ENCODE data around the gene ATG4A. TPM values are rescaled to one million over a fixed set of nuclear protein-coding genes. Genes with fewer than 3 reads are reported as not detected.

Gene ATG4A
- 9.8 and 11.2 TPM in 2 replicates for total RNA-seq (2012; rRNA removed)

- Histone ChIP-seq H3K27me3 (ENCODE audit: control insufficient read depth, insufficient read depth, low read length) (peaks cover 4% of the 10 kb centered on the region), H3K9me3 (replicated peaks; ENCODE audit: low read length) (no peaks in the 10 kb centered on the region), H3K4me3 (ENCODE audit: low read length) (peak within 1 kb of the TSS; percentile 84), H3K36me3 (ENCODE audit: insufficient read depth, low read length) (no peaks in the 10 kb centered on the region), H3K9ac (ENCODE audit: low read depth, low read length) (peak within 1 kb of the TSS; percentile 94), H3K4me2 (ENCODE audit: low read length) (peak within 1 kb of the TSS; percentile 83), H3K4me1 (ENCODE audit: control insufficient read depth, insufficient read depth, low read length) (no peaks in the 10 kb centered on the region)
These were observed at the start of gene ATG4A, which contains the start of gene PSMD10 for GRCh38 chrX:108091264-108091877. Gene ATG4A, plus strand, starts transcription at chrX:108091778. Its CDS starts 49 bp downstream, at chrX:108091827. Gene PSMD10, minus strand, starts transcription at chrX:108091542. Its CDS starts 22 bp downstream, at chrX:108091520.

GRCh38 chrX:108044554-108045256 lies 46.9 kb upstream of the ATG4A start, which contains the start of gene VSIG1:
Gene VSIG1, plus strand, starts transcription at chrX:108045065. Its CDS starts 66 bp downstream, at chrX:108045131.
- H3K9me3 ChIP-seq (replicated peaks; ENCODE audit: low read length), result no peaks in the 10 kb centered on the region
- H3K36me3 ChIP-seq (ENCODE audit: insufficient read depth, low read length), result no peaks in the 10 kb centered on the region
- no peaks in the 10 kb centered on the region for H3K4me1 ChIP-seq (ENCODE audit: control insufficient read depth, insufficient read depth, low read length)
- no peak within 1 kb of the TSS for H3K9ac ChIP-seq (ENCODE audit: low read depth, low read length)
- H3K27me3 ChIP-seq (ENCODE audit: control insufficient read depth, insufficient read depth, low read length), result peaks cover 34% of the 10 kb centered on the region
- no peak within 1 kb of the TSS for H3K4me2 ChIP-seq (ENCODE audit: low read length)
- no peak within 1 kb of the TSS for H3K4me3 ChIP-seq (ENCODE audit: low read length)

DNA sequence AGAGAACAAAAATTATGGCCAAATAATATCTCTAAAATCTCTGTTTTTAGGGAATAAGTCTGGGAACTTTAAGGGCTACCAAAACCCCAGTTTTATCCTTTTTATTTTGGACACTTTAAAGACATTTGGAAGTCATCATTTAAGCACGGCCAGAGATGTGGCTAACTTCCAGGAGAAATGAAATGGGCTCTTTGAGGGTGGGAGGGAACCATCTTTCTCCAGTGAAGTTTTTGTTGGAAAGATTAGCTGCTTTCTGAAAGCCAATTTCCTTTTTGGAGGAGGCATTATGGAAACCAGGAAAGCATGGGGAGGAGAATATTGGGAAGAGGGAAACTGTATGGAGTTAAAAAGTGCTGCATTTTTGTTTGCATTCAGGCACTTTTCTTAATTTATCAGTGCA lies 41.9 kb upstream of the ATG4A start:
- Histone ChIP-seq H3K9me3 (replicated peaks; ENCODE audit: low read length) (no peaks in the 10 kb centered on the region), H3K27me3 (ENCODE audit: control insufficient read depth, insufficient read depth, low read length) (peaks cover 28% of the 10 kb centered on the region), H3K4me2 (ENCODE audit: low read length) (no peak overlapping the region), H3K36me3 (ENCODE audit: insufficient read depth, low read length) (no peaks in the 10 kb centered on the region), H3K4me1 (ENCODE audit: control insufficient read depth, insufficient read depth, low read length) (no peaks in the 10 kb centered on the region), H3K4me3 (ENCODE audit: low read length) (no peak overlapping the region), H3K9ac (ENCODE audit: low read depth, low read length) (no peak overlapping the region)

GRCh38 chrX:108053218-108053617 lies 38.4 kb upstream of the ATG4A start:
- H3K9me3 ChIP-seq (replicated peaks; ENCODE audit: low read length), result no peaks in the 10 kb centered on the region

GRCh38 chrX:108055546-108055945 lies 36.0 kb upstream of the ATG4A start:
- Histone ChIP-seq H3K27me3 (ENCODE audit: control insufficient read depth, insufficient read depth, low read length) (peaks cover 28% of the 10 kb centered on the region), H3K4me3 (ENCODE audit: low read length) (no peak overlapping the region), H3K36me3 (ENCODE audit: insufficient read depth, low read length) (no peaks in the 10 kb centered on the region), H3K9me3 (replicated peaks; ENCODE audit: low read length) (no peaks in the 10 kb centered on the region), H3K4me1 (ENCODE audit: control insufficient read depth, insufficient read depth, low read length) (no peaks in the 10 kb centered on the region), H3K9ac (ENCODE audit: low read depth, low read length) (no peak overlapping the region), H3K4me2 (ENCODE audit: low read length) (no peak overlapping the region)

More at GRCh38 chrX:108053218-108053617, 38.4 kb upstream of the ATG4A start:
- no peak overlapping the region for H3K9ac ChIP-seq (ENCODE audit: low read depth, low read length)
- peaks cover 37% of the 10 kb centered on the region for H3K27me3 ChIP-seq (ENCODE audit: control insufficient read depth, insufficient read depth, low read length)
- no peaks in the 10 kb centered on the region for H3K4me1 ChIP-seq (ENCODE audit: control insufficient read depth, insufficient read depth, low read length)
- H3K4me3 ChIP-seq (ENCODE audit: low read length), result no peak overlapping the region
- no peaks in the 10 kb centered on the region for H3K36me3 ChIP-seq (ENCODE audit: insufficient read depth, low read length)
- H3K4me2 ChIP-seq (ENCODE audit: low read length), result no peak overlapping the region

DNA sequence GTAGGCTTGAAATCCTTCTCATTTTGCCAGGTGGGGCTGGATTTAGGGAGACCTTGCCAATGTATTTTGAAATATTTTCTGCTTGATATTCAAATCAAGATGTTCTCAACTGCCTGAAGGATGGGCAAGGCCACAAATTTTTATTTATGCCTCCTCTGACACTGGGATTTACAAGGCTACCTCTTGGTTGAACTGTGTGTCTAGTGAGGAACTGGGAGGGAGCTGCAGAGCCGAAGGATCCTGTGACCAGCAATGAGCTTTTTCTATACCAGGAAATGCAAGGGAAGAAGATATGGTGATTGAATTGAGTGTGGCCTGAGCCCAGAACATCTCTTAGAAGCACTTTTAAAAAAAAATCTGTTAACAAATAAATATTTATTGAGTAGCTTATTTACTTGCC lies 31.8 kb upstream of the ATG4A start:
- no peaks in the 10 kb centered on the region for H3K4me1 ChIP-seq (ENCODE audit: control insufficient read depth, insufficient read depth, low read length)
- H3K4me2 ChIP-seq (ENCODE audit: low read length), result no peak overlapping the region
- H3K4me3 ChIP-seq (ENCODE audit: low read length), result no peak overlapping the region
- peaks cover 50% of the 10 kb centered on the region for H3K27me3 ChIP-seq (ENCODE audit: control insufficient read depth, insufficient read depth, low read length)
- H3K9me3 ChIP-seq (replicated peaks; ENCODE audit: low read length), result no peaks in the 10 kb centered on the region
- H3K36me3 ChIP-seq (ENCODE audit: insufficient read depth, low read length), result no peaks in the 10 kb centered on the region
- no peak overlapping the region for H3K9ac ChIP-seq (ENCODE audit: low read depth, low read length)

- no peak overlapping the region for H3K9ac ChIP-seq (ENCODE audit: low read depth, low read length)
- no peak overlapping the region for H3K4me2 ChIP-seq (ENCODE audit: low read length)
- no peaks in the 10 kb centered on the region for H3K4me1 ChIP-seq (ENCODE audit: control insufficient read depth, insufficient read depth, low read length)
- H3K9me3 ChIP-seq (replicated peaks; ENCODE audit: low read length), result no peaks in the 10 kb centered on the region
- no peak overlapping the region for H3K4me3 ChIP-seq (ENCODE audit: low read length)
- H3K27me3 ChIP-seq (ENCODE audit: control insufficient read depth, insufficient read depth, low read length), result peaks cover 60% of the 10 kb centered on the region
- no peaks in the 10 kb centered on the region for H3K36me3 ChIP-seq (ENCODE audit: insufficient read depth, low read length)
These were observed 27.6 kb upstream of the ATG4A start for GRCh38 chrX:108064001-108064400.

GRCh38 chrX:108064613-108065012 lies 27.0 kb upstream of the ATG4A start:
- Histone ChIP-seq H3K4me2 (ENCODE audit: low read length) (no peak overlapping the region), H3K27me3 (ENCODE audit: control insufficient read depth, insufficient read depth, low read length) (peaks cover 60% of the 10 kb centered on the region), H3K9me3 (replicated peaks; ENCODE audit: low read length) (no peaks in the 10 kb centered on the region)

GRCh38 chrX:108068121-108068520 lies 23.5 kb upstream of the ATG4A start:
- Histone ChIP-seq H3K36me3 (ENCODE audit: insufficient read depth, low read length) (no peaks in the 10 kb centered on the region), H3K27me3 (ENCODE audit: control insufficient read depth, insufficient read depth, low read length) (peaks cover 39% of the 10 kb centered on the region), H3K9me3 (replicated peaks; ENCODE audit: low read length) (no peaks in the 10 kb centered on the region), H3K4me2 (ENCODE audit: low read length) (no peak overlapping the region), H3K9ac (ENCODE audit: low read depth, low read length) (no peak overlapping the region), H3K4me3 (ENCODE audit: low read length) (no peak overlapping the region), H3K4me1 (ENCODE audit: control insufficient read depth, insufficient read depth, low read length) (peaks cover 16% of the 10 kb centered on the region)

More at GRCh38 chrX:108064613-108065012, 27.0 kb upstream of the ATG4A start:
- Histone ChIP-seq H3K4me1 (ENCODE audit: control insufficient read depth, insufficient read depth, low read length) (no peaks in the 10 kb centered on the region), H3K4me3 (ENCODE audit: low read length) (no peak overlapping the region), H3K9ac (ENCODE audit: low read depth, low read length) (no peak overlapping the region), H3K36me3 (ENCODE audit: insufficient read depth, low read length) (no peaks in the 10 kb centered on the region)

- no peak overlapping the region for H3K4me2 ChIP-seq (ENCODE audit: low read length)
- H3K4me1 ChIP-seq (ENCODE audit: control insufficient read depth, insufficient read depth, low read length), result peaks cover 18% of the 10 kb centered on the region
- H3K36me3 ChIP-seq (ENCODE audit: insufficient read depth, low read length), result no peaks in the 10 kb centered on the region
- H3K9me3 ChIP-seq (replicated peaks; ENCODE audit: low read length), result no peaks in the 10 kb centered on the region
- peaks cover 45% of the 10 kb centered on the region for H3K27me3 ChIP-seq (ENCODE audit: control insufficient read depth, insufficient read depth, low read length)
- no peak overlapping the region for H3K4me3 ChIP-seq (ENCODE audit: low read length)
- no peak overlapping the region for H3K9ac ChIP-seq (ENCODE audit: low read depth, low read length)
These were observed 20.7 kb upstream of the ATG4A start for GRCh38 chrX:108070891-108071290.

- Histone ChIP-seq H3K27me3 (ENCODE audit: control insufficient read depth, insufficient read depth, low read length) (peaks cover 39% of the 10 kb centered on the region), H3K4me2 (ENCODE audit: low read length) (no peak overlapping the region), H3K4me3 (ENCODE audit: low read length) (no peak overlapping the region), H3K9me3 (replicated peaks; ENCODE audit: low read length) (no peaks in the 10 kb centered on the region), H3K4me1 (ENCODE audit: control insufficient read depth, insufficient read depth, low read length) (peaks cover 18% of the 10 kb centered on the region), H3K9ac (ENCODE audit: low read depth, low read length) (no peak overlapping the region), H3K36me3 (ENCODE audit: insufficient read depth, low read length) (no peaks in the 10 kb centered on the region)
These were observed 20.0 kb upstream of the ATG4A start for GRCh38 chrX:108071578-108071977.
